HG03060 (cell line): Measurements from ENCODE around the gene KBTBD4.
"Not testable (repeated sequence)": the region's sequence is repeated elsewhere in the genome, so short reads cannot be mapped to it uniquely, and the experiment has no call there.

Source experiments
- ATAC-seq: cut with Tn5 transposase; IDR thresholded peaks from one replicate; pipeline ENCODE4 v1.9.1; 2021; ENCODE audit warnings: low read depth, moderate number of reproducible peaks; ENCODE audit not compliant: unreplicated experiment

Gene KBTBD4

GRCh38 chr11:47530721-47531120 is 48.0 kb downstream of the KBTBD4 start:
- not testable (repeated sequence) for ATAC-seq

GRCh38 chr11:47529951-47530350 is 48.8 kb downstream of the KBTBD4 start:
- ATAC-seq = no peak

- no peak for ATAC-seq
Observed at GRCh38 chr11:47527186-47527585, 51.6 kb downstream of the KBTBD4 start.

- not testable (repeated sequence) for ATAC-seq
Observed at GRCh38 chr11:47526032-47526431, 52.7 kb downstream of the KBTBD4 start.

- no peak for ATAC-seq
Observed at GRCh38 chr11:47524291-47524874, 54.4 kb downstream of the KBTBD4 start.

GRCh38 chr11:47523490-47524225 is 55.1 kb downstream of the KBTBD4 start:
- no peak for ATAC-seq
